Femur (tissue), 1 donor: ENCODE measurements around the gene MXD3.

Source experiments
- DNase-seq: peaks from one replicate; pipeline ENCODE4 v3.0.0-alpha.2; 2017

MXD3 gene

GRCh38 chr5:177302354-177303110, 9.2 kb downstream of the MXD3 start:
- no peak for DNase-seq

DNA sequence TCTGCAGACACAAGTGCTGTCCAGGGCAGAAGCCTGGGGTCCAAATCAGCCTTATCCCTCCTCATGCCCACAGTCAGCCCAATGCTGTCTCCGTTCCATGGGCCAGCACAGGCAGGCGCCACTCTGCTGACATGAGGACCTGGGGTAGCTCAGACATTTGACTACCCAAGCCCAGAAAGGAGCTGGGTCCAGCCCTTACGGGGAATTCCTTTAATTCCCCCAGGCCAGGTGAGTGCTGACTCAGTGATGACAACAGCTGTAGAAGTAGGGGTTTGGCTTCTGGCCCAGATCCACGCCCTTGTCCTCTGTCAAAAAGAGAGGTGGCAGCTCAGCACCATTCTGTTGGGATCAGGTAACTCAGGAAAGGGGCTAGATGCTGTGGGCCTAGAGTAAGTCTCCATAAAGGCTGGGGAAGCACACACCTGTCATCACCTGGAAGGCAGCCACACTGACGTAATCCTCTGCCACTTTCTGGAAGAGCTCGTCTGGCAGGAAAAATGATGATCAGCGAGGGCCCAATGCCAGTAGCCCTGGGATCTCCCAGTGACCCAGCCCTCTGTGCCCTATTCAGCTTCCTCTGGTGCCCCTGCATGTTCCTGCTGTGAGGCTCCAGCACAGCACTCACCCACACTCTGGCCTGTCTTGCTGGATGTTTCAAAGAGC, 10.1 kb downstream of the MXD3 start:
- DNase-seq: no peak

- no peak for DNase-seq
Measured at GRCh38 chr5:177300951-177301350, 10.7 kb downstream of the MXD3 start.

- DNase-seq: peak; percentile 78
Measured at GRCh38 chr5:177300236-177300880, 11.3 kb downstream of the MXD3 start.

DNA sequence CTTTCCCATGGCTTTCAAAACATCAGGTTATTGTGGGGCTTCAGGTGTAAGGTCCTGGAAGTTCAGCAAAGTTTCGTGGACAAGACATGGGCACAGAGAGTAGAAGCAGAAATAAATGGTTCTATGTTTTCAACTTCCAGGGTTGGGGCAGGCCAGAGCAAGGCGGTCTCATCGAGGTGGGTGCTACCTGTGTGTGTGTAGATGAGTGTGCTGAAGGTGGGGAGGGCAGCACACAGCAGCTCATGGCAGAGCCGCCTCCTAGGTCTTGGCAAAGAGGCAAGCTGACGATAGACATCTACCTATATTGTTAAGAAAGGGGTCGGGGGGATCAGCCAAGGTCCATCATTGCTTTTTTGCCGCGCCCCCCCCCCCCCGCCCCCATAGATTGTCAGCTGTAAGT, 12.0 kb downstream of the MXD3 start:
- DNase-seq: no peak

GRCh38 chr5:177297922-177298321, 13.8 kb downstream of the MXD3 start:
- no peak for DNase-seq

DNA sequence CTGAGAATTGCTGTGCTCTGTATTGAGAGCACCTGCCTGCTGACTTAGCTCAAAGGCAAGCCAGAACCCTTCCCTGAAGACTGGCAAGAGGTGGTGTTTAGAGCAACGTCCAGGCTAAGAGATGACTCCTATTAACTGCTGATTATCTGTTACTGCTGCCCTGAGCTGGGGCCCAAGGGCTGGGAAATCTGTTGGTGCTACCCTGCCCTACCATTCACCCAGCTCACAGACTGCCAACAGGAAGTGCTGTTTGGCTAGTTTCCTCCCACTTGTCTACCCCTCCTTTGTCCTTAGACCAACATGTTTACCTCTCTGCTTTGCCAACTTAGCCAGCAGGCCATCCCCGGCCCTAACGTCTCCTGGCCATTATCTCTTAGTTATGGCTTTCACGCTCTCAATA, 15.1 kb downstream of the MXD3 start:
- DNase-seq: no peak

- no peak for DNase-seq
Measured at GRCh38 chr5:177295924-177296323, 15.8 kb downstream of the MXD3 start.

DNA sequence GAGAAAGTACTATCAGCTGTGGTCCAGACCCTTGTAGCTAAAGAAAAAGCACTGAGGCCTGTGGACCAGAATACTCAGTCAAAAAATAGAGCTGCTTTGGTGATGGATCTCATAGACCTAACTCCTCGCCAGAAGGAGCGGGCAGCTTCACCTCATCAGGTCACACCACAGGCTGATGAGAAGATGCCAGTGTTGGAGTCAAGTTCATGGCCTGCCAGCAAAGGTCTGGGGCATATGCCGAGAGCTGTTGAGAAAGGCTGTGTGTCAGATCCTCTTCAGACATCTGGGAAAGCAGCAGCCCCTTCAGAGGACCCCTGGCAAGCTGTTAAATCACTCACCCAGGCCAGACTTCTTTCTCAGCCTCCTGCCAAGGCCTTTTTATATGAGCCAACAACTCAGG, 17.1 kb downstream of the MXD3 start:
- DNase-seq: no peak

- DNase-seq: no peak
Measured at GRCh38 chr5:177293819-177294581, 17.7 kb downstream of the MXD3 start.

DNA sequence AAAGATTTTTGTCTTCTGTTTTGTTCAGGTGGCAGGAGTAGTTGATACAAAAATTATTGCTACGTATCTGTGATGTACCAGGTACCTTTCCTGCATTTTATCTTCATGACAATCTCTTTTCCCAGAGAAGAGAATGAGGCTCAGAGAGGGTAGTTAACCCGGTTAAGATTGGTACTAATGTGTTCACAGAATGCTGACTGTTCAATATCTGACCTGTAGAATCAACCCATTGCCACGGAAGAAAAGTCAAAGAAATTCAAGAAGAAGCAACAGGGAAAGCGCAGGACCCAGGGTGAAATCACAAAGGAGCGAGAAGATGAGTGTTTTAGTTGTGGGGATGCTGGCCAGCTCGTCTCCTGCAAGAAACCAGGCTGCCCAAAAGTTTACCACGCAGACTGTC, 20.0 kb downstream of the MXD3 start:
- DNase-seq: no peak

DNA sequence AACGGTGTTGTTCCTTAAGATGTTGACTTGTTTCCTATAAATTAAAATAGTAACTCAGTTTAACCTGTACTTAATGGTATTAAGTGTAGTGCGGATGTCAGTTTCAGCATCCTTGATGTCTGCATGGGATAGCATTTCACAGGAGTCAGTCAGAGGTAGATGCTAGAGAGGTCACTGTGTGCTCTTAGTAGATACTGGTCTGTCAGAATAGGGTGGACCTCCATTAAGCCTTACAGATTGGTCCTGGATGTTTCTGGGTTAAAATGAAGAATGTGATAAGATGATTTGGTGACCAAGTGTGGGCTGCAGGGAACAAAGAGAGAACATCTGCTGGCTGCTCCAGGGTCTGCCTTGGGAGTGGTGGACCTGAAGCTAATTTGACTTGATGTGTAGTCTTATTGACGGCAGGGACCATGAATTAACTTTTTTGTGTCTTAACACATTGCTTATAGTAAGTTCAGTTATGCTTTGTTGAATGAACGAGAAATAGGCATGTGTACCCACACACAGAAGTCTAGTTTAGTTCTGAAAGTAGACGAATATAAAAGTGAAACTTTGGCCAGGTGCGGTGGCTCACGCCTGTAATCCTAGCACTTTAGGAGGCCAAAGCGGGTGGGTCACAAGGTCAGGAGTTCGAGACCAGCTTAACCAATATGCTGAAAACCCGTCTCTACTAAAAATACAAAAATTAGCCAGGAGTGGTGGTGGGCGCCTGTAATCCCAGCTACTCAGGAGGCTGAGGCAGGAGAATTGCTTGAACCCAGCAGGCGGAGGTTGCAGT, 20.7 kb downstream of the MXD3 start:
- DNase-seq: no peak

DNA sequence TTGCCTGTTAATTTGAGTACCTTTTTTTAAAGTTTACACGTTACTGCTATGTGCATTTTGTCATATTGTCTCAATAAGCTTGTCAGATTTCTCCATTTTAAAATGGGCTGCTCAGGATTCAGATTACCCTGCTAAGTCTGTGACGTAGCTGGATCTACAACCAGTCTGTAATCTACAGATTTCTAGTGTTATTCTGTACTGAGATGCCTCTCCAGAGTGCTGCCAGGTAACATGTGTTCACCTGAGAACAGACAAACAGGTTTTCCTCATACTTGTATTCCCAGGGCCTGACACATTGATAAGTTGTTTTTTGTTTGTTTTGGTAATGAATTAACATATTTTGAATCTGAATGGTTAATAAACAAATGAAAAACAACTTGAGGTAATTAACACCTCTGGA, 23.5 kb downstream of the MXD3 start:
- DNase-seq: no peak

DNA sequence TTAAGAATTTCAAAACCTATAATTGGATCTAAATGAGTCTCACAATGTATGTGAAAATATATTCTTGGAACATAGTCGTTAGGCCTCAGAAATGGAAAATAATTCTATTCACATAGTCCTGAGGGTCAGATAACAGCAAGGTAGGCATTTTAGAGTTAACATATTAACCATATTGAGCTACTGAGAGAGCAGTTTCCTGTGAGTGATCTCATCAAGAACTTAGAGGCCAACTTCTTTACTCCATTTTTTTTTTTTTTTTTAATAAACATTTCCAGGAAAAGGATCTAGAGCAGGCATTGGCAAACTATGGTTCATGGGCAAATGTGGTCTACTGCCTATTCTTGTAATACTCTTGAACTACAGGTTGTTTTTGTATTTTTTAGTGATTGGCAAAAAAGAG, 34.8 kb downstream of the MXD3 start:
- no peak for DNase-seq

GRCh38 chr5:177275883-177276282, 35.8 kb downstream of the MXD3 start:
- DNase-seq: no peak

DNA sequence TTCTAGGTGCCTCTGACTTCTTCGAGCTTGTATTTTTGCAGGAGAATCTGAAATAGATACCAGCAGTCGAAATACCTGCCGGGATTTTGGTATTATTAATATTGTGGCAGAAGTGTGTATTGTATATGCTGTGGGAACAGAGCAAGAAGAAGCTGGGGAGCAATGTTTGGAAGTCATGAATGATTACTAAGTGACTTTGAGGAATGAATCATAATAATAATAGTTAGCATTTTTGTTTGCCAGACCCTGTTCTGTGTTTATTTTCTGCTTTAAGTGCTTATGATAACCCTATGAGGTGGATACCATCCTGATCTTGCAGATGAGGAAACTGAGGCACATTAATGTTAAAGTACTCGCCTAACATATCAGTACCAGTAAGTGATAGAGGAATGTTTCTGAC, 40.6 kb downstream of the MXD3 start:
- DNase-seq: no peak

DNA sequence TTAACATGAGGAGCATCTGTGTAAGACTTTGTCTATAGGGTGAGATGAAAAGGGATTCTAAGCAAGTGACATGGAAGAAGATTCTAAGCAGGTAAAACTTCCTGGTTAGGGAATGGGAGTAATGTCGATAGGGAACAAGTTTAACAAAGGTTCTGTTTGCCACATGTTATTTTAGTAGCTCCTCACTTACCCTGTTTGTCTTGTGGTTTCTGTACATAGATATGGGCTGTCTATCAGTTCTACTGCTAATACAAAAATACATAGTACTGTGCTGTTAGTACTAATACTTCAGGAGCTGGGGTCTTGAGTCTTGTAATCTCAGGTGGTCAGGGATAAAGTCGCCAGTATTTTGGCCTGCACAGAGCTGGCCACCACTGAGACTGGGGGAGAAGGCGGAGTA, 41.0 kb downstream of the MXD3 start:
- DNase-seq: no peak

DNA sequence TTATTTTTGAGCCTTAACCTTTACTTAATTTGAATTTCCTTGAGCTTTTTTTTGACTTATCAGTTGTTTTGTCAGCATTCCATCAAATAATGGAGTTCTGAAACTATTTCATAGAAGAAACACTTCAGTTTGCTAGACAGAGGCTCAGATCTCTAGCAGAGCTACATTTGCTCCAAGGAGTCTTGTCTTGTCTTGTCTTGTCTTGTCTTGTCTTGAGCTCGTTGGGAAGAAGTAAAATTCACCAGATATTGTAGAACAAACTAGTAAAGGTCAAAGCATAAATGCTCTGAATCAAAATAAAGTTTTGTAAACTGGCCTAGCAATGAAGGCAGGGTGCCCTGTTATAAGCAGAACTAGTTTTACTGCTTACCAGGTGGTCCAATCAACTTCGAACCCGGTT, 41.7 kb downstream of the MXD3 start:
- no peak for DNase-seq

GRCh38 chr5:177269232-177269895, 42.3 kb downstream of the MXD3 start:
- no peak for DNase-seq

DNA sequence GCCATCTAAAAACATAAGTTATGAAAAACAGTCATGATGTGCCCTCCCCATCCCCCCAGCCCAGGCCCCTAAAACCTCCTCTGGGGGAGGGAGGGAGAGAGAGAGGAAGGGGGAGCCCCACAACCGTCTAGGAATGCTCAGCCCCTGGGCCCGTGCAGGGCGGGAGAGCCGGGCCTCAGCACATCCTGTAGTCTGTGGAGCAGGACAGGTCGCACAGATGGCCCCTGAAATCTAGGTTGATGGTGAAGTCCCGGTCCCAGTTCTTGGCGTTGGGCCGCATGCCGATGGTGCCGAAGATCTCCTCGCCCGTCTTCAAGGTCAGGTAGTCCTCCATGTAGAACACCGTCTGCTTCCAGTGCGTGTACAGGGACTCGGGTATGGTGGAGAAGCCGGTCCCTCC, 46.3 kb downstream of the MXD3 start:
- DNase-seq: no peak

GRCh38 chr5:177264178-177264577, 47.5 kb downstream of the MXD3 start:
- DNase-seq: no peak

DNA sequence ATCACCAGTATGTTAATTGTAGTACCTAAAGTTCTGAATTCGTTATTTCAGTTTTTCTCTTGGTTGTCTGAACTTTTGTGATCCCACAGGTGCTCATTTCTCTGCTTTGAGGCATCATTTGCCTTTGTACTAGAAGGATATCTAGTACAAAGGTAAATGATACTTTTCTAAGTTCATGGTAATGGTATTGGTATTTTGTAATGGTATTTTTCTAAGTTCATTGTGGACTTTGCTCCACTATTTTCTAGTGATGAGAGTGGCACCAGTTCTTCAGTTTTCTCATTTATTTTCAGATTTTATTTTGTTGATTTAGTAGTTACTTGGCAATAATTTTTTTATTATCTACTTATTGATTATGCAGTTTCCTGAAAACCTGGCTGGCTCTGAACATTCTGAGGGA, 50.2 kb downstream of the MXD3 start:
- no peak for DNase-seq
